Dermis microvascular lymphatic vessel endothelial cell (primary cell): ENCODE results near the gene CANT1. TPM values are rescaled to one million over a fixed set of nuclear protein-coding genes. Genes with fewer than 3 reads are reported as not detected.

ENCODE experiments used
- DNase-seq, 2 donors: peaks; one replicate each; pipeline versions ENCODE4 v3.0.0 to v3.0.0-alpha.2; 2010; ENCODE audit warnings: low read depth in 2 of 2
- total RNA-seq: library from RNA; depleted of rRNA; stranded (reverse); fragments of >200 nt; gene quantifications from 2 replicates; pipeline ENCODE4 v1.2.1, GENCODE V29; 2014

Gene CANT1
- total RNA-seq, 1 donor from 2014 or later: 40.3 TPM

DNA sequence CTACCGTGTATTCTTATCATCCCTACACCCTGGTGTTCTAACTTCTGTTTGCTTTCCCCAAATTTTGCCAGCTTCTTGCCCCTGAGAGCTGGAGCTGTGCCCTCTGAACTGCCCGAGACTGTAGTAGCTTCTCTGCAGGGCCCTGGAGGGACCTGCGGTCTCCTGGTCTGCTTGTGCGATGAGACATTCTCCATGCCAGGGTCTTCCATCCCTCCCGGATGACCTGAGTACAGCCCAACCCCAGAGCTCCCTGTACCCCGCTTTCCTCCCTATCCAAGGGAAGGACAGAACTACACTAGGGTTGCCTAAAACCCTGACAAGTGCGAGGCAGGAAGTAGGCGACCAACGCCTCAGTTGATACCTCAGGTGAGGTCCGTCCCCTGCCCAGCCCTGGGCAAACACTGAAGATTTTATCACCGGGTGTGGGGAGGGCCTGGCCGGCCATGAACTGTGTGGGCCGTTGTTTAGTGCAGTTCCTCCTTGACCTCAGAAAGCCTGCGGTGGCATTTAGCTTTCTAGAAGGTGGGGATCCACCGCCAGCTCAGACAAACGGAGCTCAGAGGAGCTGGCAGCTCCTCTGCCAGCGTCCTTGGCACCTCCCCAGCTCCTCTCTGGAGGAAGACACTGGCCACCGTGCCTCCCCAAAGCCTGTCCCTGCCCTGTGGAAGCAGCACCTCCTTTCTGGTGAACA lies 13.7 kb downstream of the CANT1 start:
- DNase-seq: no peak

DNA sequence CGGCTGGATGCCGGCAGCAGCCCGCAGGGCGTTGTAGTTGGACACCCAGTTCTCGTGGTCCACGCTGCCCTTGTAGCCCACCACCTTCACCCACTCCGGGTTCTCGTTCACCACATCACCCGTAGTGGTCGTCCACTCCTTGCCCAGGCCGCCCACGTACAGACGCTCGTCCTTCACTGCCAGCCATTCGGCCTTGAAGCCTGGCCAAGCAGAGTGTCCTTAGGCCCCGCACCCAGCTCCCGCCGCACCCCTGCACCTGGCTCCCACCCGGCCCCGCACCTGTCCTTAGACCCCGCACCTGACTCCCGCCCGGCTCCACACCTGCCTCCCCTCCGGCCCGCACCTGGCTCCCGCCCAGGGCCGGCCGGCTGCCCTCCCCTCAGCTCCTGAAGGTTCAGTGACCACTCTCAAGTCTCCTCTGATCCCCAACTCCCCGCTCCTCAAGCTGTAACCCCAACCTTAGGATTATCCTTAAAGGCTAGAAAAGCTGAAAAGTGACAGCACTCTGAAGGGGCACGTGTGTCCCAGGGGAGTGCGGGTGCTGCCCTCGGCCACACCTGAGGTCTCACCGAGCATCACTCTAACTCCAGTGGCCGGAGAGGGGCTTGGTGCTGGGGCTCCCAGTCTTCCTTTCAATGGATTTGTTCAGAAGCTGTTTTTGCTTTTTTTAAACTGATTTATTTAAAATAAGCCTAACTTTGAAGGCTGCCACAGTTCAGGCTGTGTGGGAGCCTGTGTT lies 14.4 kb downstream of the CANT1 start:
- DNase-seq: no peak

GRCh38 chr17:78993981-78994671 lies 15.4 kb downstream of the CANT1 start:
- DNase-seq: no peak

DNA sequence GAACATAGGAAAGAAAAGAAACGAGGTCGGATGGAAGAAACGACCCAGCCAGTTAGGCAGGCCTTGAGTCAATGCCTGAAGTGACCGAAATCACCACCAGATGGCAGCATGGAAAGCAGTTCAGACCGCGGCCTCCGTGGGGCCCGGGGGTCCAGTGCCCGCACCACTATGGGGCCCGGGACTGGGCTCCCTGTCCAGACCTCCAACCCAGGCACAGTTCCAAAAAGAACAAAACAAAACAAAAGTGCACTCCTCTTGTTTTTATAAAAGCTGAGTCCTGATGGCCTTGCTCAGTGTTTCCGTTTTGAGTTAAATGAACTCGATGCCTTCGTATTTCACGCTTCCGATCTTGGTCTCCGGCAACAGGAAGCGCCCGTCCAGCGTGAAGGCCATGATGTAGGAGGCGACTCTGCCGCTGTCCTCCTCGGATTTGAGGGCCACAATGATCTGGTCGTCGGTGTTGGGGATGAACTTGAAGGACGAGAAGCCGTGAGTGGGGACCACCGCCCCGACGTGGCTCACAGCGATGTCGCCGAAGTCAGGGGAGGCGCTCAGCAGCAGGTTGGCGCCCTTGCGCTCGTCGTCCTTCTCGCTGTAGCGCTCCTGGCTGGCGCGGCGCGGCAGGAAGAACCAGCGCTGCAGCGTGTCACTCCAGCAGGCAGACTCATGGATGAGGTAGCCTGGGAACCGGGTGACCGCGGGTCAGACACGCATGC lies 16.2 kb downstream of the CANT1 start:
- peak; percentile 64 to 87 for DNase-seq

DNA sequence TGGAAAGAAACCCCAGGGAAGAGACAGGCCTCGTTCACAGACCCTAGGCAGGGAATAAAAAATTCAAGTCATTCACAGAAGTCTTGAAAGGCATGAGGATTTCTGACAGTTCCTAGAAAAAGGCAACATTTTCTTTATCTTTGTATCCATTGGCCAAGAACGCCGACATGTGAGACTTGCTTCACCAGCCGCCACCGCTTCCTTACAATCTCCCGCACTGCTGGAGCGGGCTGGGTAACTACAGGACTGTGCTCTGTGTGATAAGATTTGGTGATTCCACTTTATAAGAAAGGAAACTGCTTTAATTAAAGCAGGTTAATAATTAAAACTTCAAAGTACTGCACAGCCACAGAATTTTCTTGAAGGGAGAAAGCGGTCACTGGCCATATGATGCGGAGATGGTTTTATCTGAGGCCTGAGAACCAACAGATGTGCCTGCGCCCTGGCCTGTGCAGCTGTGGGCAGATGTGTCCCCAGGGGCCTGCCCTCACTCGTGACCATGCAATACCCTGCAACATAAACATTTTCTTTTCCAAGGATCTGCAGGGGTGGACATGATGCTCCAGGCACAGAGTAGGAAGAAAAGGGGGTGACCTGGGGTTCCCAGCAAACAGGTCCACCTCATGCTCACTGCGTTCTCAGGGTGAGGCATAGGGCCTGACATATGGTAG lies 16.9 kb downstream of the CANT1 start:
- no peak for DNase-seq

DNA sequence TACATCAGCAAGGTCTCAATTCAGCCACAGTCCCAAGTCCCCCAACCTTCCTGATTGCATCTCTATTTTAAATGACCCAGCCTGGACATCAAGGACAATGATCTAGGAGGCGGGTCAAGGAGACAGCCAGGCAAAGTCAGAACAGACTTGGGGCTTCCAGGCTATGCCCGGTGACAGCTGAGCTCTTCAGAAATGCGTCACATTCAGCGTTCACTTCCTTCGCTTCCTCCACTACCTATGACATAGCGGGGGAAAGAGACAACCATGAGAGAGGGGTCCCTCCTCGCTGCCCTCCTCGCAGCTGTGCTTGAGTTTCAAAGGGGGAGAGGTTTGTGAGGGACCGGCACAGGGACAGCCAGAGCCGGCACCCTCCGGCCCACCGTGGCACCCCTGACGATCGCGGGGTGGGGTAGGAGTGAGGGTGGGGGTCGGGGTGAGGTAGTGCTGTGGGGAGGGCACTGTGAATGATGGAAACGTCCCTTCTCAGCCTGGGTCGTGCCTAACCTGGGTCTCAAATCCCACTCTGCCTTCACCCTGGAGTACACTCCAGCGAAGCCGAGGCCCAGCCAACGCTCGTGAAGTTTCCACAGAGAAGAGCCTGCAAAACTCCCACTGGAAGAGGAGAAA lies 17.5 kb downstream of the CANT1 start:
- no peak for DNase-seq

DNA sequence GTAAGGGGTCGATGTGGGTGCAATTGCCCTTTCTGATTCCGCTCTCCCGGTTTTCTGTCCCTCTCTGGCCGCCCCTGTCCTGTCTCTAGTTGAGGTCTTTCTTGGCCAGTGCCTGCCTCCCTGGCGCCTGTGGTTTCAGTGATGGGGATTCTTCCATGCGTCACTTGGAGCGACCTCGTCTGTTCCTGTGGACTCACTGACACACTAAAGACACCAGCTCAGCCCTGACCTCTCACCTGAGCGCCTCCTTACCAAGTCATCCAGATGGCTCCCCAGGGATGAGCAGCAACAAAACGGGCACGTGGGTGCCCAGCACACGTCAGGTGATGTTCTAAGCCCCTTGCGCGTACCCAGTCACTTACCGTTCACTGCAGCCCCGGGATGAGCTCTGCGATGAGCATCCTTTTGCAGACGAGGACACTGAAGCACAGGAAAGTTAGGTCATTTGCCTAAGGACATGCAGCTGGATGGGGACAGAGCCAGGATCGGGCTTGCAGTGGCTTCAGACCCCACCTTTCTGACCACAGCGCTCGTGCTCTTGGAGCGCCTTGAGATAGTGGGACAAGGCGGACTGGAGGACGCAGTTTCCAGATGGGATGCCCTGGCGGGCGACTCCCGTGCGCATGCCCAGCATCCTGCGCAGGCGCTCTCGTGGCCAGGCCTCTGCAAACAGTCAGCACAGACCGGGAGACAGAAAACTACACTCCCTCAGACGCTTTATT lies 18.4 kb downstream of the CANT1 start:
- no peak for DNase-seq

- no peak for DNase-seq
These were observed 19.1 kb downstream of the CANT1 start for GRCh38 chr17:78990349-78991016.

- DNase-seq: no peak
These were observed 21.4 kb downstream of the CANT1 start for GRCh38 chr17:78988152-78988551.

DNA sequence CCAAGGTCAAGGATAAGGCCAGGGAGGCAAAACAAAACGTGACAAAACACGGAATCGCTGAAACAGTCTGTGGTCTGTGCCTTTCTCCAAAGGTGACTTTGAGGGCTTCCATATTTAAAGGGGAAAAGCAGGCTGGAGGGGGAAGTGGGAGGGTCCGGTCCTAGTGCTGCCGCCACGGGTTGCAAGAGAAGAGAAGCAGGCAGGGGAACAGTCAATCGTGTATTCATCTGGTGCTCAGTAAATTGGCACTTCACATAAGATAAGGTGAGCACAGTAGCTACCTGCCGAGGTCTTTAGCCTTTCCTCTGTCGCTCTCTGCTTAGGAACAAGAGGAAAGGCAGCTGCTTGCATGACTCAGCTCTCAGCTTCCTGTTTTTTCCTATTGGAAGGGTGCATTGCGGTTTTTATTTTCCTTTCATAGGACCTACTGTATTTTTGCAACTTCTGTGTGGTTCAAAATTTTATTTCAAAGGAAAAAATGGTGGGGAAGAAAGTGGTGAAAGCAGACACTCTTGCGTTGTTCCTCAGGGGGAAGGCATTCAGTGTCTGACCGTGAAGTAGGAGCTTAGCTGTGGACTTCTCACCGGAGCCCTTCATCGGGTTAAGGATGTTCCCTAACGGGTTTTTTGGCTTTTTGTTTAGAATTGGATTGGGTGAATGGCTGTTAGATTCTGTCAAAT lies 22.8 kb downstream of the CANT1 start:
- DNase-seq: peak; percentile 65 to 86

GRCh38 chr17:78986048-78986648 lies 23.4 kb downstream of the CANT1 start:
- DNase-seq: peak; percentile 75 to 83

DNA sequence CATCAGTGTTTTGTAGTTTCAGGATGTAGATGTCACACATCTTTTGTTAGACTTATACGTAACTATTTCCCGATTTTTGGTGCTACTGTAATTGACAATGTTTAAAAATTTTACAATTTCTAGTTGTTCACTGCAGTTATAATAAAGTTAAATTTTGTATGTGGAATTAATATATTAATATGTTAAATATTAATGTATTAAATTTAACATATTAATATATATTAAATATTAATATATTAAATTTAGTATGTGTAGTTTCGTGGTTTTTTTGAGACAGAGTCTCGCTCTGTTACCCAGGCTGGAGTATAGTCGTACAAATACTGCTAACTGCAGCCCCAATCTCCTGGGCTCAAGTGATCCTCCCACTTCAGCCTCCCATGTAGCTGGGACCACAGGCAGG lies 24.2 kb downstream of the CANT1 start:
- no peak for DNase-seq

DNA sequence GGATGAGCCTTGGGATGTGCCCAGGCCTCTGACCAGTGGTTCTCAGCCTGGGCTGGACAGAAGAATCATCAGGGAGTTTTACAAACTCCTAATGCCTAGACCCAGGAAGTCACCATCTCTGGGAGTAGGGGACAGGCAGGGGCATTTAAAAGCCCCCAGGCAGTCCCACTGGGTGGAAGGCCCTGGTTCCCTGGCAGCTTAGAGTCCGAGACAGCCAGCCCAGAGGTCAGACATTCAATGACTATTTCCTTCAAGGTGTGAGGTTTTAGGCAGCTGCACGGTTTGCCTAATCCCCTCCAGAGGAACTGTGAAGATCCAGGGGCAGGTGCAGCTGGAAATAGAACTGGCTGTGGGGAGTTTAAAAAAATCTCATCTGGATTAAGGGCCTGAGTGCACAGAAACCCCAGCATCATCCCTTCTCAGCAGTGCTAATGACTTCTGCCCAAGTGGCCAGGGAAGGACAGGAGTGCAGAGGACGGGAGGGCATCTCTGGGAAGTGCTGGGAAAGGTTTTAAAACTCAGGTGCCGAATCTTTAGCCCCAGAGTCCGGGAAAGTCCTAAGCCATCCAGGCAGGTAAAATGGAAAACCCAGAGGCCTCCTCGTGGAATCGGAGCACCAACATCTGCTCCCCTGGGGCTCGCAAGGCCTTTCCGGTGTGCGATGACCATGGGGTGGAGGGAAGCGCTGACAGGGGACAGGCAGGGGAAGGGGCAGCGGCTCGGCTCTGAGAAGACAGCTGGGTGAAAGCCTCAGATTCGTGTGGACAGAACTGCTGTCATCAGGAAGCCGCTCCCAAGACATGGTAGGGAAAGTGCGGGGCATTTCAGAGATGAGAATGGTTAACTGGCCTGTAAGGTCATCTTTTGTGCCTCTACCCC lies 28.3 kb downstream of the CANT1 start:
- no peak for DNase-seq

DNA sequence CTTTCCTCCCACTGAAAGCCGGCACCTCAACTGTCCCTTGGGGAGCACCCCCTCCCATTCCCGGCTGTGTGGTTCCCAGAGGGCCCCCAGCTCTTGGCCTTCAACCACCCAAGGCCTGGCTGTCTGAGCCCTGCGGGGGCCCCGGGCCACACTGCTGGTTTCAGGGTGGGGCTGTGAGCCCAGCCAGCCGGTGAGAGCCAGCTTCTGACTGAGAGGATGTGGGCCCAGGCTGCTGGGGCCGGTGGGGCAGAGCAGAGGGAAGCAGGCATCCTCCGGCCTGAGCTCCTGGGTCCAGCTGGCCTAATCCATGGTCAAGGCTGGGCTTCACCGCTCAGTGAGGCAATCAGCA lies 29.0 kb downstream of the CANT1 start:
- no peak for DNase-seq

DNA sequence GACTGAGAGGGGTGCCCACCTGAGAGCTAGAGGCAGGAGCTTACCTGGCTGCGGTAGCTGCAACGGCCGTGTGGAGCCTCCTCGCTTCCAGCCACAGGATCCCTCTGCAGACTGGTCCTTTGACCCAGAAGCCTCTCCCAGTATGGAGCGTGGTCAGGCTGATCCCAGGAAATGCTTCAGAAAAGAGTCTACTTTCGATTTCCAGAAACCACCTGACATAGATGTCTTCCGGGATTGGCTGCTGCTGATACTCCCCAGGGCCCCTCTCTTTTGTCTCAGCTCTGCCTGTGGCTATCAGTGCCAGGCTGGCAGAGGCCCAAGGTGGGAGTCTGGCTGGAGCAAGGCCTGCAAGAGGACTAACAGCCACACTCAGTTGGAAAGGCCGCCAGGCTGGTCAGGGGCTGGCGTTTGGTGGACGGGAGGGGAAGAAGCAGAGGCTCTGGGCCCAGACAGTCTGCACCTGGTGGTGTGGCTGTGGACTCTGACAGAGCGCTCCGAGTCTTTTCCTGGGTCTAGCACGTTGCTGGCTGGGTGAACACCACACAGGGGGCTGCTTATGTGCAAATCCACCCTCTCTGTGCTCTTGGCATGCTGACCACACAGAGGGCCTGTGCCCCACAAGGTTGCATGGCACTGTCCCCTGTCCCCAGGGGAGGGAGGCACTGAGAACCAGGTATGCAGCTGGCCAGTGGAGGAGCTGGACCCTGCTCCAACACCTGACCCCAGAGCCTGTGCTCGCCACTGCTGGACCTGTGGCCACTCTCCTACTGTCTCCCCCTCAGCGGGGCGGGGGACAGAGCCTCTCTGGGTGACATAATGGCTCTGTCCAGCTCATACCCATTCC lies 29.6 kb downstream of the CANT1 start, which contains the start of gene LGALS3BP:
TSS of gene LGALS3BP (minus strand) at position 144 of the 844 bp plus-strand sequence. CDS start 2,732 bp downstream, outside the sequence.
- no peak for DNase-seq
